RWPE2 (cell line): ENCODE data around the gene LIN7A.

Source experiments
- ATAC-seq: fragments of 200-7000 bp; cut with Tn5 transposase; 3 replicates; pipeline ENCODE4 v1.9.1; 2021; ENCODE audit warnings: low read depth
- DNase-seq: peaks from one replicate; pipeline ENCODE4 v3.0.0-alpha.2; 2020; ENCODE audit warnings: low spot score
- H3K27ac ChIP-seq: fragments of 450-650 bp; 2 replicates; pipeline ENCODE4 v1.5.1; 2017; ENCODE audit warnings: mild to moderate bottlenecking; ENCODE audit not compliant: poor library complexity, severe bottlenecking
- H3K27me3 ChIP-seq: fragments of 250-450 bp; sonication (Bioruptor Pico); 2 replicates; pipeline ENCODE4 v1.5.1; 2021; ENCODE audit warnings: mild to moderate bottlenecking, moderate library complexity; ENCODE audit not compliant: insufficient read depth, poor library complexity, severe bottlenecking
- H3K36me3 ChIP-seq: fragments of 250-450 bp; sonication (Bioruptor Pico); 2 replicates; pipeline ENCODE4 v1.5.1; 2020; ENCODE audit warnings: low read depth, mild to moderate bottlenecking, moderate library complexity
- H3K4me1 ChIP-seq: fragments of 250-450 bp; sonication (Bioruptor Pico); 2 replicates; pipeline ENCODE4 v1.5.1; 2021; ENCODE audit warnings: mild to moderate bottlenecking, moderate library complexity; ENCODE audit not compliant: insufficient read depth, poor library complexity, severe bottlenecking
- H3K4me3 ChIP-seq: fragments of 250-450 bp; sonication (Bioruptor Pico); 2 replicates; pipeline ENCODE4 v1.5.1; 2021; ENCODE audit warnings: mild to moderate bottlenecking, moderate library complexity; ENCODE audit not compliant: severe bottlenecking
- H3K9me3 ChIP-seq: fragments of 250-450 bp; sonication (Bioruptor Pico); 2 replicates; pipeline ENCODE4 v1.5.1; 2021; ENCODE audit warnings: mild to moderate bottlenecking, moderate library complexity; ENCODE audit not compliant: severe bottlenecking
- CTCF ChIP-seq: fragments of 450-650 bp; IDR thresholded peaks from one replicate; pipeline ENCODE4 v1.5.1; 2017; ENCODE audit warnings: mild to moderate bottlenecking, moderate library complexity; ENCODE audit not compliant: poor library complexity, severe bottlenecking

Gene LIN7A

DNA sequence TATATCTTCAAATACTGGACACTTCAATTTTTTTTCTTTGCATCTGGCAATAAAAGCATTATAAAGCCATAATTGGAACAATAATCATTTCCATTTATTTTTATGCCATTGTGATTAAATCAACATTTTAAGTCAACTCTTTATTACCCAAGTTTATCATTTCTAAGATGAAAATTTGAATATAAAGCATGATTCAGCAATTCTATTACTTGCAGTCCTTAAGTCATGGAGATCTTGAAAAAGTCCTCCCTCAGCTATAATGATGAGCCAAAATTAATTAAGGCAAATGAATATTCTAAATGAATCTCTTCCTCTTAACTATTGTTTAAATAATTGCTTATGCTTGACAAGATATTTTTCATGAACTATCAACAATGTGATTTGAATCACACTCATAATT lies 65.7 kb downstream of the LIN7A start:
- H3K9me3 ChIP-seq = no peaks in the 10 kb centered on the region
- ATAC-seq = no peak
- no peak overlapping the region for H3K4me3 ChIP-seq
- H3K27me3 ChIP-seq = no peaks in the 10 kb centered on the region
- no peak for DNase-seq
- no peaks in the 10 kb centered on the region for H3K4me1 ChIP-seq
- no peak for TF ChIP-seq CTCF
- no peaks in the 10 kb centered on the region for H3K36me3 ChIP-seq
- no peak overlapping the region for H3K27ac ChIP-seq

GRCh38 chr12:80869264-80869663 lies 68.5 kb downstream of the LIN7A start:
- H3K4me1 ChIP-seq = no peaks in the 10 kb centered on the region
- ATAC-seq = no peak
- no peak for DNase-seq
- no peak overlapping the region for H3K27ac ChIP-seq
- no peak overlapping the region for H3K4me3 ChIP-seq
- no peak for TF ChIP-seq CTCF
- H3K27me3 ChIP-seq = no peaks in the 10 kb centered on the region
- no peaks in the 10 kb centered on the region for H3K9me3 ChIP-seq
- H3K36me3 ChIP-seq = no peaks in the 10 kb centered on the region

DNA sequence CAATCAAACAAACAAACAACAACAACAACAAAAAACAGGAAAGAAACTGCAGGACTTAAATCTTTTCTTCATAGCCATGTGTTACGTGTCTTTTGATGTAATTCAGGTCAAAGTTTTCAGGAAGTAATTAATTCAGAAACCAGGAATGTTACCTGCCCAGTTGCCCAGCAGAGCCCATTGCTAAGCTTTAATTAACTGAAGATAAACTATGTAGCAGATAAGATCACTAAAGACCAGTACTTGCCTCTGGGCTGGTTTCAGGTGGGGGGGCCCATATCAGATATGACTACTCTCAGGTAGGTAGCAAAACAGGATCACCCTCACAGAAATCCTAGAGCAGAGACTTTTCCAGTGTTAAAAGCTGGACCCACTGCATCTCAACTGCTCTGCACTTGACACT lies 69.2 kb downstream of the LIN7A start:
- DNase-seq (no peak), ATAC-seq (no peak)
- no peaks in the 10 kb centered on the region for H3K36me3 ChIP-seq
- H3K27me3 ChIP-seq = no peaks in the 10 kb centered on the region
- H3K4me1 ChIP-seq = no peaks in the 10 kb centered on the region
- H3K9me3 ChIP-seq = no peaks in the 10 kb centered on the region
- H3K4me3 ChIP-seq = no peak overlapping the region
- H3K27ac ChIP-seq = no peak overlapping the region
- no peak for TF ChIP-seq CTCF

GRCh38 chr12:80867941-80868340 lies 69.8 kb downstream of the LIN7A start:
- no peaks in the 10 kb centered on the region for H3K4me1 ChIP-seq
- H3K27me3 ChIP-seq = no peaks in the 10 kb centered on the region
- no peaks in the 10 kb centered on the region for H3K9me3 ChIP-seq
- H3K4me3 ChIP-seq = no peak overlapping the region
- ATAC-seq (no peak), DNase-seq (no peak)
- H3K27ac ChIP-seq = no peak overlapping the region
- TF ChIP-seq CTCF = no peak
- no peaks in the 10 kb centered on the region for H3K36me3 ChIP-seq

DNA sequence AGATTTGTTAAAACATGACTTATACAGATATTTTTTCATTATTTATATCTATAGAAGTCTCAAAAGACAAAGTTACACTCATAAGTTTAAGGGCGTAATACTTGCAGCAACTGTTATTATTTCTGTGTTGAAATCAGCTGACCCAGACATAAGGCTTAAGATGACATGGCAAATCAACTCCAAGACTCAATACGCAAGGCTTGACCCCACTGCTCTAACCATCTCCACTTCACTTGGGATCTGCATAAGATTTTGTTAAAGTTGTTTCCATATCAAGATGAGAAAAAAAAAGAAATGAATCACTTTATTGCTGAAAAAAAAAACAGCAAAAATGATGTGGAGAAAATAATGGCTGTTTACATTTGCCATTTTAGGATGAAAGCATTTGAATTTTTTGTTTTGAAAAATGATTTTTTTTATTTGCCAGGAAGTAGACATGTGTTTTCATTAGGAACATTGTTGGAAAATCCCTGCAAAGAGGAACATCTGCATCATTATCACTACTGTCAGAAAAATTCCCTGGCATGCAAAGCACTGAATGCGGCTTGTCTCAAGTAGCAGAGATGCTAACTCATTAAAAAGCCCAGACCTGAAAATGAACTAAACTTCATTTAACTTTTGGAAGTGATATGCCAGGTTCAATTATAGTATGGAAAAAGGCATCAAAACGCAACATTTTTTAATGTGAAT lies 73.5 kb downstream of the LIN7A start:
- H3K27ac ChIP-seq = no peak overlapping the region
- H3K4me1 ChIP-seq = no peaks in the 10 kb centered on the region
- H3K9me3 ChIP-seq = no peaks in the 10 kb centered on the region
- no peaks in the 10 kb centered on the region for H3K27me3 ChIP-seq
- no peak overlapping the region for H3K4me3 ChIP-seq
- no peaks in the 10 kb centered on the region for H3K36me3 ChIP-seq
- DNase-seq = no peak
- TF ChIP-seq CTCF = no peak
- no peak for ATAC-seq
